Stimulated activated CD4-positive, alpha-beta T cell treated with anti-CD3 and anti-CD28 coated beads, Interleukin-15, amount 100 ng/mL, for 1 hour (primary cell): ENCODE measurements around the gene GNAT1.
A peak's percentile ranks its signal among the peaks of the same experiment; 100 is the strongest.
"Not testable (repeated sequence)": the region's sequence is repeated elsewhere in the genome, so short reads cannot be mapped to it uniquely, and the experiment has no call there.

Source experiments
- DNase-seq, 2 donors: peaks; one replicate each; pipeline ENCODE4 v3.0.0-alpha.2; 2020; ENCODE audit warnings: low read depth in 1 of 2, low spot score in 1 of 2

The GNAT1 gene

GRCh38 chr3:50237754-50238548, 46.5 kb downstream of the GNAT1 start:
- peak; percentile 69 to 79 for DNase-seq

DNA sequence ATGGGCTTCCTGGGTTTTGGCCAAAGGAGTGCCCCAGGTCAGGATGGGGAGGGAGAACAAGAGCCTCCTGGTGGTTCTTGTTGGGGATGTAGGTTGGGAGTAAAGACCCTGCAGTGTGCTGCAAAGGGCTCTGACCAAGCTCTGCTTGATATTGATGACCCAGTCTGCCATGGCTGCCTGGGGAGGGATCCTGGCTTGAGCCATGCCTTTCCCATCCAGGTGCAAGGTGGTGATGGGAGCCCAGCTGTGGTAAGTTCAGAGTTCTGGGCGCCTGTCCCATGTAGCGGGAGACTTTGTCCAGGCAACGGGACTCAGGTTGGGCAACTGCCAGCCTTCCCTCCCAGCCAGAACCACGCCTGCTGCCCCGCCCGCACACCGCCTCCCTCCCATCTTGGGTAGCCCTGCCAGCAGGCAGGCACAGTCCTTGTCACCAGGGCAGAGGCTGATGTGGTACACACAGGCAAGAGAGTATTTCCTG, 47.2 kb downstream of the GNAT1 start:
- DNase-seq, result no peak

- no peak for DNase-seq
These were observed 48.2 kb downstream of the GNAT1 start for GRCh38 chr3:50239649-50240048.

DNA sequence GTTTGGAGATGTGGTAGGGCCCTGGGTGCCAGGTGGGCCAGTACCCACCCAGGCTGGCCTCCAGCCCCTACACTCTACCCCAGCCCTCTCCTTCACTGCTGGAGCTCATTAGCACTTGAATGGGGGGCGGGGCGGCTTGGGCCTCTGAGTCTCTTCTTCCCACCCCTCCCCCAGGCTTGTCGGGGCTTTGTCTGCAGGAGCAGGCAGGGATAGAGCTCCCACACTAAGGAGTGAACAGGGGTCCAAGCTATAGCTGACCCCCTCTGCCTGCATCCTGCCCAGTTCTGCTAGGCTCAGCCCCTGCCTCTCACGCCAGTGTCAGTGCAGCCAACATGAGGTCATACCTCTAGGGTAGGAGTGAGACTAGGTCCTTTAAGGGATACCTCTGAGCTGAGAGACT, 49.8 kb downstream of the GNAT1 start:
- no peak for DNase-seq

- no peak for DNase-seq
These were observed 50.4 kb downstream of the GNAT1 start for GRCh38 chr3:50241713-50242380.

DNA sequence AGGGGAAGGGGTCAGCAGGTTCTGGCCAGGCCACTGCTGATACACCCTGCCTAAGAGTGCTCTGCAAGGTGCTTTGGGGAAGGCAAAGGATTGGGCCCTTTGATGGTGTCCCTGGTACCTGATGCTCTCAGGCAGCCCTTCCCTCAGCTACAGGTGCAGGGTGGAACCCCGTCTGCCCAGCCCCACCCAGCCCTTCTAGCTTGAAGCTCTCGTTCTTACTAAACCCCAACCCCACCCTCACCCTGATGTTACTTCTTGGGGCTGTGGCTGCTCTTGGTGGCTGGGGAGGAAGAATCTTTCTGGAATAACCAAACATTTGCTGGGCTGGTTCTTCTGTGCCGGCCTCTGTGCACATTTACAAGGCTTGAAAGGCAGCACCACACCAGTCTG, 51.0 kb downstream of the GNAT1 start:
- DNase-seq, result no peak

DNA sequence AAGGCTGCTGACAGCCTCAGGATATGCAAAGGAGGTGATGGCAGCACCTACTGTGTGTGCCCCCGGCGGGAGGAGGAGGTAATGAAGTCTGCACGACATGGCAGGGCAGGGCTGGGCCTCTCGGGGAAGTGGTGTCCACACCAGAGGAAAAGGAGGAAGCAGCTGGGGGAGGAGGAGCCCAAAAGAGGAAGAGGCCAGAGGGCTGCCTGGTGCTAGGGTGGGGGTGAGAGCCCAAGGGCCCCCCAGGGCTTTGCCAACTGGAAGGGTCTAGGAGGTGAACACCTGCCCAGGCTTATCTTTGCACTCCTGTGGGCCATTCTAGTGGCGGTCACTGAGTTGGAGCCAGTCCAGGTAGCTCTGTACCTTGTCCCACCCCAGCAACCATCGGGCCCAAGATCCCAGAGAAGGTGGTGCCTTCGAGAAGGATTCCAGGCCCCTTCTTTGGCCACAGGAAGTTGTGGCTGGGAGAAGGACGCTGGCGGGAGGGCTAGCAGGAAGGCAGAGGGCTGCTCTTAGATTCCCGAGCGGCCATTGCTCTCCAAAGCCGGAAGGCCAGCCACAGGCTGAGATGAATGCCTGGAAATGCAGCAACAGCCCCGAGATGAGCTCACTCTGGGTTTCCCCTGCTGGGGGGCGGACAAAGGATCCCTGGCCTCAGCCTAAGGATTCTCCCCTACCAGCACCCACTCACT, 51.6 kb downstream of the GNAT1 start:
- no peak for DNase-seq

GRCh38 chr3:50243543-50243895, 52.1 kb downstream of the GNAT1 start:
- no peak for DNase-seq

GRCh38 chr3:50244813-50245212, 53.4 kb downstream of the GNAT1 start:
- not testable (repeated sequence) for DNase-seq

DNA sequence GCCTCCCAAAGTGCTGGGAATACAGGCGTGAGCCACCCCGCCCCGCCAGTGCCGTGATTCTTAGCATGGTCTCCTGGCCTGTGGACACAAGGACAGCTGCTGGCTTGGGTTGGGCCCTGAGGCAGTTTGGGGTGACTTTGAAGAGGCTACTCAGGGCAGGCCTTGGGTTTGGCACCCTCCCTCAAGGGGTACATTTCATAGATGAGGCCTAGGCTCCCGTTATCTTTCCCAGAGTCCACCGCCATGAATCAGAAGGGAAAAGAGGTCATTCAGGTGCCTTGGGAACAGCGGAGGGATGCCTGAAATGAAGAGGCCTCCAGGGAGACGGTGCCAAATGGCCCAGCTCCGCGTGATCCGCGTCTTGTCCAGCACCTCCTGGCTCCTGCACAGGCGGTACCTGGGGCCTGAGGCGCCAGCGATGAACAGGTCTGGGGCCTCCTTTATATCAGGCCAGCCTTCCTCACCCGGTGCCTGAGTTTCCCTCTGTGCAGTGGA, 53.9 kb downstream of the GNAT1 start:
- no peak for DNase-seq

GRCh38 chr3:50245831-50246516, 54.6 kb downstream of the GNAT1 start:
- DNase-seq, result peak; percentile 90 to 95

GRCh38 chr3:50246517-50246954, 55.1 kb downstream of the GNAT1 start:
- peak; percentile 58 to 59 for DNase-seq
